GM18505 (cell line): ENCODE results near the gene CIDEB.

Experiments used
- ATAC-seq: cut with Tn5 transposase; IDR thresholded peaks from one replicate; pipeline ENCODE4 v1.9.1; 2021; ENCODE audit not compliant: unreplicated experiment
- POLR2A ChIP-seq: IDR thresholded peaks from 4 replicates; pipeline ENCODE4 v1.6.1; 2011; ENCODE audit warnings: borderline replicate concordance; ENCODE audit not compliant: insufficient read depth, insufficient read length; ENCODE audit errors: extremely low read depth

The CIDEB gene

DNA sequence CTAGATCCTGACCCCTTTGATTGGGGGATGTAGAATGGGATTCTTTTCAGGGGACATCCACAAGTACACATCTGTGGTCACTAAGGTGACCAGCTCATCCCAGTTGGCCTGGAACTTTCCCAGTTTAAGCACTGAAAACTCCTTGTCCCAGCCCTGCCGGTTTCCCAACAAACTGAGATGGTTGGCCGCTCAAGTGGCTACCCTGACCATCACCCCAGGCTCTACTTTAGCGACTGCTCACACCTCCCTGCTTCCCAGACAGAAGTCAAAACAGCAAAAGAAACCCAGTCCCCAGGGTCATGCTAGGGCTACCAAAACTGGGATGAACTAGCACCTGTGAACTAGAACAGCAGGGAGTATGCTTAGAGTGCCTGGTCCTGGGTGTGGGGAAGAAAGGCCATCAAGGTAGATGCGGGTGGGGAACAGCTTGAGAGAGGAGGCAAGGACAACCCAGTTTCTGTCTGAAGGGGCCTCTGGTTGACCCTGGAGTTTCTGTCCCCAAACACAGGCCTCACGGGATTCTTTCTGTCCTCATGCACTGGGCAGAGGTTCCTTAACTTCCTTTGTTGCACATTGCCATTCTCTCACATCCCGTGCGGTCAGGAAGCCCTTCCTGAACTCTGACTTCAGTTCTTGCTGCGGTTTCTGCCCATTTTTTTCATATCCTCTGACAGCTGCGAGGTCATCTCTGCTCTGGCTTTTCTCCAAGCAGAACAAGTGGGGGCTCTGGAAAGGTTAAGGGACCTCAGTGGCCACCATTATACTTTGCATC is 5.1 kb upstream of the CIDEB start:
- no peak for TF ChIP-seq POLR2A
- ATAC-seq: no peak

DNA sequence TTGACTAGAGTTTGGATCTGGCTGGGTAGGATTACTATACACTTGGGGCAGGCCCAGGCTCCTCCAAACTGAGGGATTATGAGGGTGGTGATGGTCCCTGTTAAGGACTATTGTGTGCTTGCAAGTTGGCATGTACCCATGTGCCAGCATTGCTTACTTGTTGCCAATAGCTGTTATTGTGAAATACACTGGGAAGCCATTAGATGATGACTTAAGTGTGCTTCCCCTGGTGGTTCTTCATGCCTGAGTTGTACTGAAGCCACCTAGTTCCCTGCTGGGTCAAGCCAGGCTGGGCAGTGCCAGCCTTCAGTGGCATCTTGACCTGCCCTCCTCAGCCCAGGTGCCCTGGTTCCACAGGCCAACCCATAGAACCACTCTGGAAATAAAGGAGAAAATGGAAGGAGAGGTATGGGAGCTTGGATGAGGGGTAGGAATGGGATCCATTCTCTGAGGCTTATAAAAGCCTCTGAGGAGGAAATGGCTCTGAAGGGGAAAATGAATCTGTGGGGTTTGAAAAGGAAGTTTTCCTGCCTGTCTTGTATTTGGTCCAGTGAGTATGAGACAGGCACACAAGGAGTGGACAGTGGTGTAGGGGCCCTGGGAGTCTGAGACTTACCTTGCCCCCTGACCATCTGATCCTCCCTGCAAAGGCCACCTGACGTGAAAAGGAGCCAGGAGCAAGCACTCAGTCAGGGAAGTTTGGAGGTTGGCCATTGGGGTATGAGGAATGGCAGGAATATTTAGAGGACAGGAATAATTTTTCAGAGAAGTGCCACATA is 4.2 kb upstream of the CIDEB start:
- TF ChIP-seq POLR2A: no peak
- no peak for ATAC-seq

DNA sequence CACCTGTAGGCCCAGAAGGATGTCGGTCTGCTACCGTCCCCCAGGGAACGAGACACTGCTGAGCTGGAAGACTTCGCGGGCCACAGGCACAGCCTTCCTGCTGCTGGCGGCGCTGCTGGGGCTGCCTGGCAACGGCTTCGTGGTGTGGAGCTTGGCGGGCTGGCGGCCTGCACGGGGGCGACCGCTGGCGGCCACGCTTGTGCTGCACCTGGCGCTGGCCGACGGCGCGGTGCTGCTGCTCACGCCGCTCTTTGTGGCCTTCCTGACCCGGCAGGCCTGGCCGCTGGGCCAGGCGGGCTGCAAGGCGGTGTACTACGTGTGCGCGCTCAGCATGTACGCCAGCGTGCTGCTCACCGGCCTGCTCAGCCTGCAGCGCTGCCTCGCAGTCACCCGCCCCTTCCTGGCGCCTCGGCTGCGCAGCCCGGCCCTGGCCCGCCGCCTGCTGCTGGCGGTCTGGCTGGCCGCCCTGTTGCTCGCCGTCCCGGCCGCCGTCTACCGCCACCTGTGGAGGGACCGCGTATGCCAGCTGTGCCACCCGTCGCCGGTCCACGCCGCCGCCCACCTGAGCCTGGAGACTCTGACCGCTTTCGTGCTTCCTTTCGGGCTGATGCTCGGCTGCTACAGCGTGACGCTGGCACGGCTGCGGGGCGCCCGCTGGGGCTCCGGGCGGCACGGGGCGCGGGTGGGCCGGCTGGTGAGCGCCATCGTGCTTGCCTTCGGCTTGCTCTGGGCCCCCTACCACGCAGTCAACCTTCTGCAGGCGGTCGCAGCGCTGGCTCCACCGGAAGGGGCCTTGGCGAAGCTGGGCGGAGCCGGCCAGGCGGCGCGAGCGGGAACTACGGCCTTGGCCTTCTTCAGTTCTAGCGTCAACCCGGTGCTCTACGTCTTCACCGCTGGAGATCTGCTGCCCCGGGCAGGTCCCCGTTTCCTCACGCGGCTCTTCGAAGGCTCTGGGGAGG is 3.1 kb upstream of the CIDEB start, which contains the start of gene LTB4R:
LTB4R (plus strand) TSS at position 857 of the 959 bp plus-strand sequence. CDS start 4,150 bp downstream, outside the sequence.
- no peak for TF ChIP-seq POLR2A
- ATAC-seq: peak; percentile 67

DNA sequence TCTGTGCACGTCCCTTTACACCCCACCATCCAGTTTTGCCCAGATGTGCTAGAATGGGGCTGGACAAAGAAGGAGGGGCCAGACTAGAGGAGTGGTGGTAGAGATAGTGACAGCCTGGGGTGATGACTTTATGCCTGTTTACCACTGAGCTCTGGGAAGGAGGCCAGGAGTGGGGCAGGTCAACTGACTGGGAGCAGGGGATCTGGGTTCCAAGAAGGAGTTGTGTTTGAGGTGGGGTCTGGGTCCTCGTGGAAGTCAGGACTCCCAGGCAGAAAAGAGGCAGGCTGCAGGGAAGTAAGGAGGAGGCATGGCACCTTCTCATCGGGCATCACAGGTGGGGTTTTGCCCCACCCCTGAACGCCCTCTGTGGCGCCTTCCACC is 2.5 kb upstream of the CIDEB start:
- TF ChIP-seq POLR2A: no peak
- ATAC-seq: no peak

DNA sequence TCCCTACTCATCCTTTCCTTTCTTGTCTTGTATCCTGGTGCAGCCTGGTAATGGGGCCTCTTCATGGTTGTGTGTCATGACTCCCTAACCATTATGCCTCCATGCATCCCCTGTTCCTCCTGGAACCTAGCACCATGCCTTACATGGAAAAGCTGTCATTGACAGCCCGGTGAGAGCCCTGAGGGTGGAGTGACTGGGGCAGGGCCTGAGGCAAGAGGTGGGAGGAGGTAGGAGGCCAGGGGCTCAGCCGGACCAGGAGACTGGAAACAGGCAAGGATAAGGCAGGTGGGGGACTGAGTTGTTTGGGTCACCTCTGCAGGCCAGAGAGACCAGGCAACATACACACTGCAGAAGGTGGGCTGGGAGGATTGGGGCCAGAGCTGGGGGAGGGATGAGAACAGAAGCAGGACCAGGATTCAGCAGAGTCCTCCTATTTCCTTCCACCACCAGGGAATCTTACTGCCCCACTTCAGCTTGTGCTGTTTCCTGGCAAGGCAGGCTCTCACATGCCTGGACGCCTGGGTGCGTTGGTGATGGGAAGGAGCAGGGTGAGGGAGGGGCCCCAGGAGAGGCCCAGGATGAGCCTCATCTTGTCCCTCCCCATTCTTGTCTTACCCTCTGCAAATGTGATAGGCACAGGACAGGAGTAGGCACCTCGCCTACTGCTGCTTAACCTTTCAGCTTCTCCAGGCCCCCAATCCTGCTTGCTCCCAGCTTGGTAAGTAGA is 1.9 kb upstream of the CIDEB start, which contains the start of gene LTB4R2:
LTB4R2 (plus strand) TSS at position 603 of the 727 bp plus-strand sequence. CDS start 525 bp downstream, outside the sequence.
- TF ChIP-seq POLR2A: no peak

DNA sequence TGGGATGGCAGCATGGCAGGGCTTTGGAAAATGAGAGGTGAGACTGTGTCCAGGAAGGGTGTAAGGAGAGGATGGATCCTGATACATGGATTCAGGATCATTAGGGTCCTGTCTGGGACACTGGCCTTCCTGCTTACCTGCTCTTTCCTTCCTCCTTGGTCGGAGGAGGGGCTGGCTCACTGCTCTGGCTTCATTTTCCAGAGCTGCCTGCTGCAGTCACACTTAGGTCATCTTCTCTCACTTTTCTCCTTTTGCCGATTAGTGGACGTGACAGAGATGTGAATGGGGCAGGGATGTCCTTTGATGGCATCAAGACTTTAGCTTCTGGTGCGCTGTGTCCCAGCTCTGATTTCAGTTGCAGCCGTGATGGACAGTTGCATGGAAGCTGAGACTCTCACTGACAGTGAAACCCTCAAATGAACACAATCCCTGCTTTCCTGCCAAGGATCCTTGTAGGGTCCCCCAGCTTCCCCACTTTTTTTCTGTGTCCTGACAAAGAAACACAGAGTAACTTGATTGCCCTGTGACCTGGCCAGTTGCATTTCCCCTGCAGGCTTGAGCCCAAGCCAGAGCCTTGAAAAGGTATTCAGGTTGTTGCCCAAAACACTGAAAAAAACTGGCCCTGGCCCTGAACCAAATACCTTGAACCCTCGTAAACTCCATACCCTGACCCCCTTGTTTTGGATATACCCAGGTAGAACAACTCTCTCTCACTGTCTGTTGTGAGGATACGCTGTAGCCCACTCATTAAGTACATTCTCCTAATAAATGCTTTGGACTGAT is 756 bp upstream of the CIDEB start:
- TF ChIP-seq POLR2A: no peak
- ATAC-seq: no peak

More for the DNA sequence above, 1.9 kb upstream of the CIDEB start, which contains the start of gene LTB4R2:
- ATAC-seq: no peak

DNA sequence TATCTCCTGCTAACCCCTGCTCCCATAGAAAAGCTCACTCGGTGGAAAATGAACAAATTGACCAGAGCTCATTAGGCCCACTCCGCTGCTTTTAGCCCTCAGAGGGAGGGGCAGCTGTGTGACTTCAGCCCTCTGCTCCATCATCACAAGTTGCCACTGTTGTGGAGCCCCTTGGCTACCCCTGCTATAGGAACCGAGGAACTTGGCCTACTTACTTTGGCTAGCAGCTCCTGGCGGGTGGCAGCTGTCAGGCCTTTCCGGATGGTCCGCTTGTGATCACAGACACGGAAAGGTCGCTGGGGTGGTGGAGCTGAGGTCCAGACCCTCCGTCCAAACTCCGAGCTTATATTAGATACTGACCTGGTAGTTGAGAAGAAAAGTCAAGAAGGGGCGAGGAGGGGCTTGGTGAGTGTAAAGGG is 612 bp downstream of the CIDEB start:
- TF ChIP-seq POLR2A: no peak
- ATAC-seq: no peak

DNA sequence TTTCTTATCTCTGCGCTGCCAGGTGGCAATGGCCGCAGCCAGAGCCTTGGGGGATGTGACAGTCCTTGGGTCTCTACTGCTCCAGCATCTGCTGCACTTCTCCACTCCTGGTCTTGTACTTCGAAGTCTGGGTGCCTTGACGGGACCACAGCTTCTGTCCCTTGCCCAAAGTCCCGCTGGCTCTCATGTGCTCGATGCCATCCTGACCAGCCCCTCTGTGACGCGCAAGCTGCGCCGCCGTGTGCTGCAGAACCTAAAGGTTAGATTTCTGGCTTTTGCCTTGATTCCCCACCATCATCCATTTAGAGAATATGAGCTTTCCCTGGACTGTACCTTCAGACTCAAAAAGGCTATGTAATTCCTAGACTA is 3.8 kb downstream of the CIDEB start:
- ATAC-seq: no peak
- TF ChIP-seq POLR2A: no peak

DNA sequence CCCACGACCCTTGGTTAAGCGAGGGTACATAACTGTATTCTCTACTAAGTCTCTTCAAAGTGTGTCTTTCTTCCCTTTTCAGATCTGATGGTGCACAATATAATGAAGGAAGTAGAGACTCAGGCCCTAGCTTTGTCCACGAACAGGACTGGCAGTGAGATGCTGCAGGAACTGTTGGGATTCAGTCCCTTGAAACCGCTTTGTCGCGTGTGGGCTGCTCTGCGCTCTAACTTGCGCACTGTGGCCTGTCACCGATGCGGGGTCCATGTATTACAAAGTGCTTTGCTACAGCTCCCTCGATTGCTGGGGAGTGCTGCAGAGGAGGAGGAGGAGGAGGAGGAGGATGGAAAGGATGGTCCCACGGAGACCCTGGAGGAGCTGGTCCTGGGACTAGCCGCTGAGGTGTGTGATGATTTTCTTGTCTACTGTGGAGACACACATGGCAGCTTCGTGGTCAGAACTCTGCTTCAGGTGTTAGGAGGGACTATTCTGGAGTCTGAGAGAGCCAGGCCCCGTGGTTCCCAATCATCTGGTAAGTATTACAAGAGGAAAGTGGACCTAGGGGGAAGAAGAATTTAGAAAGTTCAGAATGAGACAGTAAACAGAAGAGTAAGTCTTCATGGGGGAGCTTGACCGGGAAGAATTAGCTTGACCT is 7.3 kb downstream of the CIDEB start:
- TF ChIP-seq POLR2A: no peak
- ATAC-seq: no peak

DNA sequence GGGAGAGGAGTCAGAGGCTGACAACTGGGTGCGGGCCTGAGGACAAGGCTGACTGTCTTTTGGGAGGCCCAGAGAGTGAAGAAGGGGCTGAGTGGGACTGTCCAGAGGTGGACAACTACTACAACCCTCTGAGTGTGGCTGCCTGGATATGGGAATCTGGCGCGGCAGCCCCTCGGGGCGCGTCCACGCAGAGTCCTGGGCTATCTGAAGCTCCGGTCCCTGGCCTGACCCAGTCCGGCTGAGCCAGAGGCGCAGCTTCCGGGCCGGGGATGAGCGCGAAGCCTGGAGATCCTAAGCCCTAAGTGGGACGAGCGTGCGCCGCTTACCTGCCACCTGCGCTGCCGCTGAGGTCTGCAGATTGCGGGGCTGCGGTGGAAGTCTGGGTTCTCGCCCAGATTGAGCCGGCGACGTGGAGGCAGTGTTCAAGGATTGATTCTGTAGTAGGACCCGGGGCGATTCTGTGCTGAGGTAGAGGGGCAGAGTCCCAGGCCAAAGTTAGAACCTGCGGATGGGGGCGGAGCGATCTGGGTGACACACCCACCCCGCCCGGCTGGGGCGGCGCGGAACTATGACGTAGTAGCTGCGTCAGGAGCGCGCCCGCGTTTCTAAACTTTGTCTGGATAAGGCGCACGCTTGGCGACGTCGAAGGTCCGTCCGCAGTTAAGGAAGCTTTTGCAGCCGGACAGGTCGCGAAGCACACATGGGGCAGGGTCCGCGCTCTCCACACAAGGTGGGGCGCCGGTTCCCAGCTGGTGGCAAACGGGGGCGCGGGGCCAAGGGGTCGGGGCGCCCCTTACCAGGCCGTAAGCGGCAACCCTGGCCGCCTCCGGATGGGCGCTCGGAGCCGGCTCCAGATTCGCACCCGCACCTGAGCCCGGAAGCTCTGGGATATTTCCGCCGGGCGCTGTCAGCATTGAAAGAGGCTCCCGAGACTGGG is 8.3 kb downstream of the CIDEB start, which contains the start of the genes DHRS1 and NOP9:
DHRS1 (minus strand) TSS at position 526 of the 937 bp plus-strand sequence. CDS start 674 bp downstream, outside the sequence.
NOP9 (plus strand) TSS at position 596 of the 937 bp plus-strand sequence; CDS start at position 701, 105 bp downstream.
- ATAC-seq: peak; percentile 67
- TF ChIP-seq POLR2A: peak; percentile 77
